Measurements from ENCODE around the gene CEACAM18. TPM values are rescaled to one million over a fixed set of nuclear protein-coding genes. Genes with fewer than 3 reads are reported as not detected.

The CEACAM18 gene
- total RNA-seq, 4 donors from 2014 or later, result not detected

GRCh38 chr19:51501594-51502263 lies 23.4 kb downstream of the CEACAM18 start, which contains the start of gene SIGLEC12:
SIGLEC12 (minus strand) TSS chr19:51501800; CDS start chr19:51501733, 67 bp downstream.
- Histone ChIP-seq H3K36me3 (no peaks in the 10 kb centered on the region), H3K9me3 (no peaks in the 10 kb centered on the region), H3K4me3 (no peak within 1 kb of the TSS), H3K27me3 (peaks cover 0 to 13% (median 0%) of the 10 kb centered on the region in 4 donors), H3K27ac (no peak within 1 kb of the TSS), H3K4me1 (no peaks in the 10 kb centered on the region)
- intact Hi-C loops (cut with DNase I), result no loop called here
- no peak for DNase-seq
- 53 to 100% methylated on average over 3 to 8 of the region's 12 CpGs for WGBS, 2 donors
- TF ChIP-seq CTCF (IDR thresholded peaks at IDR 0.05), result no peak
- TF ChIP-seq POLR2A (IDR thresholded peaks at IDR 0.05), result no peak

GRCh38 chr19:51503286-51503817 lies 25.0 kb downstream of the CEACAM18 start:
- Histone ChIP-seq H3K36me3 (no peaks in the 10 kb centered on the region), H3K4me3 (no peak overlapping the region), H3K27ac (no peak overlapping the region), H3K4me1 (no peaks in the 10 kb centered on the region), H3K27me3 (peaks cover 0 to 13% (median 0%) of the 10 kb centered on the region in 4 donors), H3K9me3 (no peaks in the 10 kb centered on the region)
- TF ChIP-seq CTCF (IDR thresholded peaks at IDR 0.05) (no peak), POLR2A (IDR thresholded peaks at IDR 0.05) (no peak)
- intact Hi-C loops (cut with DNase I), result no loop called here
- WGBS, 2 donors, result 61 to 66% methylated on average over 3 to 5 of the region's 5 CpGs
- DNase-seq, result no peak

GRCh38 chr19:51503896-51504295 lies 25.6 kb downstream of the CEACAM18 start:
- TF ChIP-seq CTCF (IDR thresholded peaks at IDR 0.05) (no peak), POLR2A (IDR thresholded peaks at IDR 0.05) (no peak)
- Histone ChIP-seq H3K27ac (no peak overlapping the region), H3K9me3 (no peaks in the 10 kb centered on the region), H3K4me3 (no peak overlapping the region), H3K4me1 (no peaks in the 10 kb centered on the region), H3K27me3 (peaks cover 0 to 13% (median 0%) of the 10 kb centered on the region in 4 donors), H3K36me3 (no peaks in the 10 kb centered on the region)
- WGBS, 2 donors, result 35 to 43% methylated on average over 3 of the region's 3 CpGs
- no peak for DNase-seq
- intact Hi-C loops (cut with DNase I), result no loop called here

- Histone ChIP-seq H3K4me3 (no peak overlapping the region), H3K4me1 (no peaks in the 10 kb centered on the region), H3K9me3 (no peaks in the 10 kb centered on the region), H3K36me3 (no peaks in the 10 kb centered on the region), H3K27ac (no peak overlapping the region), H3K27me3 (peaks cover 0 to 16% (median 0%) of the 10 kb centered on the region in 4 donors)
- no peak for TF ChIP-seq POLR2A (IDR thresholded peaks at IDR 0.05)
- TF ChIP-seq CTCF (IDR thresholded peaks at IDR 0.05), result no peak
- intact Hi-C loops (cut with DNase I), result no loop called here
- no peak for DNase-seq
- 28% methylated on average over 3 of the region's 3 CpGs for WGBS, 2 donors
Measured at GRCh38 chr19:51505904-51506303, 27.6 kb downstream of the CEACAM18 start.

- DNase-seq, result no peak
- H3K27ac ChIP-seq, result no peak overlapping the region
- TF ChIP-seq CTCF (IDR thresholded peaks at IDR 0.05), result no peak
- TF ChIP-seq POLR2A (IDR thresholded peaks at IDR 0.05), result no peak
- intact Hi-C loops (cut with DNase I), result no loop called here
- H3K4me3 ChIP-seq, result no peak overlapping the region
- H3K9me3 ChIP-seq, result no peaks in the 10 kb centered on the region
- no peaks in the 10 kb centered on the region for H3K4me1 ChIP-seq
- 28 to 37% methylated on average over 3 of the region's 3 CpGs for WGBS, 2 donors
- no peaks in the 10 kb centered on the region for H3K36me3 ChIP-seq
- H3K27me3 ChIP-seq, result peaks cover 0 to 23% (median 0%) of the 10 kb centered on the region in 4 donors
Measured at GRCh38 chr19:51507192-51507591, 28.9 kb downstream of the CEACAM18 start.
